ENCODE results near the gene RTN4.
A peak's percentile ranks its signal among the peaks of the same experiment; 100 is the strongest.

Gene RTN4, protein sequence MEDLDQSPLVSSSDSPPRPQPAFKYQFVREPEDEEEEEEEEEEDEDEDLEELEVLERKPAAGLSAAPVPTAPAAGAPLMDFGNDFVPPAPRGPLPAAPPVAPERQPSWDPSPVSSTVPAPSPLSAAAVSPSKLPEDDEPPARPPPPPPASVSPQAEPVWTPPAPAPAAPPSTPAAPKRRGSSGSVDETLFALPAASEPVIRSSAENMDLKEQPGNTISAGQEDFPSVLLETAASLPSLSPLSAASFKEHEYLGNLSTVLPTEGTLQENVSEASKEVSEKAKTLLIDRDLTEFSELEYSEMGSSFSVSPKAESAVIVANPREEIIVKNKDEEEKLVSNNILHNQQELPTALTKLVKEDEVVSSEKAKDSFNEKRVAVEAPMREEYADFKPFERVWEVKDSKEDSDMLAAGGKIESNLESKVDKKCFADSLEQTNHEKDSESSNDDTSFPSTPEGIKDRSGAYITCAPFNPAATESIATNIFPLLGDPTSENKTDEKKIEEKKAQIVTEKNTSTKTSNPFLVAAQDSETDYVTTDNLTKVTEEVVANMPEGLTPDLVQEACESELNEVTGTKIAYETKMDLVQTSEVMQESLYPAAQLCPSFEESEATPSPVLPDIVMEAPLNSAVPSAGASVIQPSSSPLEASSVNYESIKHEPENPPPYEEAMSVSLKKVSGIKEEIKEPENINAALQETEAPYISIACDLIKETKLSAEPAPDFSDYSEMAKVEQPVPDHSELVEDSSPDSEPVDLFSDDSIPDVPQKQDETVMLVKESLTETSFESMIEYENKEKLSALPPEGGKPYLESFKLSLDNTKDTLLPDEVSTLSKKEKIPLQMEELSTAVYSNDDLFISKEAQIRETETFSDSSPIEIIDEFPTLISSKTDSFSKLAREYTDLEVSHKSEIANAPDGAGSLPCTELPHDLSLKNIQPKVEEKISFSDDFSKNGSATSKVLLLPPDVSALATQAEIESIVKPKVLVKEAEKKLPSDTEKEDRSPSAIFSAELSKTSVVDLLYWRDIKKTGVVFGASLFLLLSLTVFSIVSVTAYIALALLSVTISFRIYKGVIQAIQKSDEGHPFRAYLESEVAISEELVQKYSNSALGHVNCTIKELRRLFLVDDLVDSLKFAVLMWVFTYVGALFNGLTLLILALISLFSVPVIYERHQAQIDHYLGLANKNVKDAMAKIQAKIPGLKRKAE

DNA sequence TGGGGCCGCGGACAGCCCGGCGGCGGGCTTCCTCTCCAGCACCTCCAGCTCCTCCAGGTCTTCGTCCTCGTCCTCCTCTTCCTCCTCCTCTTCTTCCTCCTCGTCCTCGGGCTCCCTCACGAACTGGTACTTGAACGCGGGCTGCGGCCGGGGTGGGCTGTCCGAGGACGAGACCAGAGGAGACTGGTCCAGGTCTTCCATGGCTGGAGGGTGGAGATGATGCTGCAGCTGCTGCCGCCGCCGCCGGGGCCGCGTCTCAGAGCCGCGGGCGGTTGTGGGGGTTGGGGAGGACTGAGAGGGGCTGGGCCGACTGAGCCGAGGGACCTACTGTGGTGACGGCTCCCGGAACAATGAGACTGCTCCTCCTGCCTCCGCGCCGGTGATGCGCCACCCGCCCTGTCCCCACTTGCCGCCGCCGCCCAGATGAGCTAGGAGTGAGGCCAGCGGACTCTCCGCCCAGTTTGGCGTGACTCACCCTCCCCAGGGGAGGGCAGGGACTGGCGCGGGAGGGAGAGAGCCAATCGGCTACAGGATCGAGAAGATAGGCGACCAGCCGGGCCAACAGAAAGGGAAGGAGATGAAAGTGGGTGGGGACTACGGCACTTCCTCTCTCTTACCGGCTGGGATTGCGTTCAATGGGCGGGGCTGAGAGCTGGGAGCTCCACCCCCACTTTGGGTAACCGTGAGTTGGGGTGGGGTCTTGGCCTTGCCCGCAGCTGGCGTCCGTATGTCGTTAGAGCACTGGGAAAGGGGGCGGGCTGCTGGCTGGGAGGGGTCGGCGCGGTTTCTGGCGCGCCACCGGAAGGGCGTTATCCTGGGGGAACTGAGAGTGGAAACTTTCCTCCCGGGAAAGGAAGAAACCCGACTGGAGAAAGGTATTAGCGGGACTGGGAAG is at the start of gene RTN4:
RTN4 (minus strand) TSS at position 352 of the 895 bp plus-strand sequence; CDS start at position 201, 151 bp downstream.
- H3K4me3 ChIP-seq (ENCODE audit: control insufficient read depth, low read depth, low read length): peak within 1 kb of the TSS; percentile 73
- TF ChIP-seq, protein P1, sequence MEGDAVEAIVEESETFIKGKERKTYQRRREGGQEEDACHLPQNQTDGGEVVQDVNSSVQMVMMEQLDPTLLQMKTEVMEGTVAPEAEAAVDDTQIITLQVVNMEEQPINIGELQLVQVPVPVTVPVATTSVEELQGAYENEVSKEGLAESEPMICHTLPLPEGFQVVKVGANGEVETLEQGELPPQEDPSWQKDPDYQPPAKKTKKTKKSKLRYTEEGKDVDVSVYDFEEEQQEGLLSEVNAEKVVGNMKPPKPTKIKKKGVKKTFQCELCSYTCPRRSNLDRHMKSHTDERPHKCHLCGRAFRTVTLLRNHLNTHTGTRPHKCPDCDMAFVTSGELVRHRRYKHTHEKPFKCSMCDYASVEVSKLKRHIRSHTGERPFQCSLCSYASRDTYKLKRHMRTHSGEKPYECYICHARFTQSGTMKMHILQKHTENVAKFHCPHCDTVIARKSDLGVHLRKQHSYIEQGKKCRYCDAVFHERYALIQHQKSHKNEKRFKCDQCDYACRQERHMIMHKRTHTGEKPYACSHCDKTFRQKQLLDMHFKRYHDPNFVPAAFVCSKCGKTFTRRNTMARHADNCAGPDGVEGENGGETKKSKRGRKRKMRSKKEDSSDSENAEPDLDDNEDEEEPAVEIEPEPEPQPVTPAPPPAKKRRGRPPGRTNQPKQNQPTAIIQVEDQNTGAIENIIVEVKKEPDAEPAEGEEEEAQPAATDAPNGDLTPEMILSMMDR (IDR thresholded peaks at IDR 0.05; ENCODE audit: control insufficient read depth, insufficient read depth, low read depth, low read length, missing control alignments): peak; percentile 20
- peak; percentile 97 for DNase-seq (ENCODE audit: low read depth)

DNA sequence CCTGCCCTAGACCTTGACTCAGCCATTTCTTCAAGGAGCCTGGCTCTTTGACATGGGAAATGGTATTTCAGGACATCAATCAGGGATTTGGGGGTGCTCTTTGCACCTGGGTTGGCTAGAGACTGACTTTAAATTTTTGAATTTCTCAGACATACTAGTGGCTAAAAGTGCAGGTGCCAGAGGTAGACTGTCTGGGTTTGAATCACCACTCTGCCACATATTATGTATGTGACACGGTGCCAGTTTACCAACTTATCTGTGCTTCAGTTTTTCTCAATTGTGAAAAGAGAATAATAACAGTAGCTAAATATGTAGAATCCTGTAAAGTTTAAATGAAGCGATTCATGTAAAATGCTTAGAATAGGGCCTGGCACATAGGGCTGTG is 49.2 kb upstream of the RTN4 start:
- TF ChIP-seq, protein P1 (IDR thresholded peaks at IDR 0.05; ENCODE audit: control insufficient read depth, insufficient read depth, low read depth, low read length, missing control alignments): no peak
- DNase-seq (ENCODE audit: low read depth): no peak
- no peak overlapping the region for H3K4me3 ChIP-seq (ENCODE audit: control insufficient read depth, low read depth, low read length)

DNA sequence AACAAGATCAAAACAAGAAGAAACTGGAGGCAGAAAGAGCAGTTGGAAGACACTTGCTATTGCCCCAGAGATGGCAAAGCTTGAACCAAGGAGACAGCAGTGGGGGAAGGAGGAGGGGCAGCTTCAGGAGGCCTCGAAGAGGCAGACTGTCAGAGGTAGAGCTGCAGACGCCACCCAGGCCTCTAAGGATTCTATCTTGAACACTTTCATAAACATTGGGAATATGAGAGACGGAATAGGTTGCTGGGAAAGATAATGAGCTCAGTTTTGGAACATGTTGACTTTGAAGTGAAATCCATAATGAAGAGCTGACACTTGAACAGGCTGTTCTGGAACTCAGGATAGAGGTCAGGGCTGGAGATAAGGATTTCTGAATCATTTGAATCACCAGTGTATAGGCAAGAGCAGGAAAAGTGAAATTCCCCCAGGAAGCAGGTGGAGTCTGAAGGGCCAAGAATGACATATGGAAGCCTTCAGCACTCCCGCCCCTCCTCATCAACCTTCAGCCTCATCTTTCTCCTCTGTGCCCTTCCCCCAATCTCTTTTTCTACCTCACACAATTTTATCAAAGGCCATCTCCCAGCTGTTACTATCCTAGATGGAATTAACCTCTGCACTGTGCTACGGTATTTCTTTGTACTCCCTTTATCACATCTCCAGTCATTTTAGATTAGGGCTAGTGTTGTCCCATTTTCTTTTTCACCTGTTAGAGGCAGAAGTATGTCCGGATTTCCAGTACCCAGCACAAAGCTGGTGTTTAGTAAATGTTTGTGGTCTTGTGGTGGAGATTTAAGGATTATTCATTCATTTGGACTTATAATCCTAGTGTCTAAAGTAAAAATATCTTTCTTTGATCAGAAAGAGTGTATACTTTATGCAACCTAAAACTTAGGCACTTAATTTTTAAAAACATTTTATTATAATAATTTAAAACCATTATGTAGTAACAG is 47.5 kb upstream of the RTN4 start:
- no peak overlapping the region for H3K4me3 ChIP-seq (ENCODE audit: control insufficient read depth, low read depth, low read length)
- TF ChIP-seq, protein P1 (IDR thresholded peaks at IDR 0.05; ENCODE audit: control insufficient read depth, insufficient read depth, low read depth, low read length, missing control alignments): no peak
- no peak for DNase-seq (ENCODE audit: low read depth)

DNA sequence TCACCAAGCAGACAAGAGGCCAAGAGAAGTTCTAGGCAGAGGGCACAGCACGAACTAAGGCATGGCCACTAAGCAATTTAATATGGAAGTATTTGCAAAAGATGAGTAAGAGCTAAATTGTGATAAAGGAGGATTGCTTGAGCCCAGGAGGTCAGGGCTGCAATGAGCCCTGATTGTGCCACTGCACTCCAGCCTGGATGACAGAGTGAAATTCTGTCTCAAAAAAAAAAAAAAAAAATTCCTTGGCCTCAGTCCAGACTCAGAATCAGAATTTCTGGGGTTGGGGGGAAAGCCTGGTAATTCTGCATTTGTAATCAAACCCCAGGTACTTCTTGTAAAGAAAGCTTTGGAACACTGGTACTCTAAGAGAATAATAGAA is 46.8 kb upstream of the RTN4 start:
- TF ChIP-seq, protein P1 (IDR thresholded peaks at IDR 0.05; ENCODE audit: control insufficient read depth, insufficient read depth, low read depth, low read length, missing control alignments): no peak
- DNase-seq (ENCODE audit: low read depth): no peak

DNA sequence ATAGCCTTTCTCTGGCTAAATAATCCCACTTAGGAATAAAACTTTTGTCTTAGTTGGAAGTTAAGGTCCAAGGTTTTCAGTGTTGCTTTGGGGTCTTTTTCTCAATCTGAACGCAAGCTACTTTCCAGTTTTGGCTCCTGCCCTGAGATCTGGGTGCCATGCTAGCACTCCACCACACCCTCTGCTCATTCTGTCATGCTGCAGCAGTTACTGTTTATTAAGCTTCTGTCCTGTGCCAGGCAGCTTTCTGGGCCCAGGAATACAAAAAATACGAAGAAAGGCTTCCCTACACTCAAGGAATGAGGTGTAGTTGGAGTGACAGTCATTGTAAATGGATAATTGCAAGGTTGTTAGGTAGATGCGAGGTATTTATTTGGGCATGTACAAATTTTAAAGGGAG is 46.3 kb upstream of the RTN4 start:
- H3K4me3 ChIP-seq (ENCODE audit: control insufficient read depth, low read depth, low read length): no peak overlapping the region
- no peak for DNase-seq (ENCODE audit: low read depth)
- TF ChIP-seq, protein P1 (IDR thresholded peaks at IDR 0.05; ENCODE audit: control insufficient read depth, insufficient read depth, low read depth, low read length, missing control alignments): no peak

More for the DNA sequence above, 46.8 kb upstream of the RTN4 start:
- H3K4me3 ChIP-seq (ENCODE audit: control insufficient read depth, low read depth, low read length): no peak overlapping the region

Measured in AG09309 (cell line).